ENCODE data around the gene EPAS1.

The EPAS1 gene

DNA sequence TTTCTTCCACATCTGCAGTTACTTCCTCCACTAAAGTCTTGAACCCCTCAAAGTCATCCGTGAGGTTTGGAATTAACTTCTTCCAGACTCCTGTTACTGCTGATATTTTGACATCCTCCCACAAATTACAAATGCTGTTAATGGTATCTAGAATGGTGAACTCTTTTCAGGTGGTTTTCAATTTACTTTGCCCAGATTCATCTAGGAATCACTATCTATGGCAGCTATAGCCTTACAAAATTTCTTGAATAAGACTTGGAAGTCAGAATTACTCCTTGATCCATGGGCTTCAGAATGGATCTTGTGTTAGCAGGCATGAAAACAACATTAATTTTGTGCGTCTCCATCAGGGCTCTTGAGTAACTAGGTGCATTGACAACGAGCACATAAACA, 19.9 kb downstream of the EPAS1 start:
- H3K4me3 ChIP-seq (ENCODE audit: low read length) = no peak overlapping the region
- DNase-seq (ENCODE audit: low read depth) = no peak
- no peak for TF ChIP-seq CTCF (IDR thresholded peaks at IDR 0.05; ENCODE audit: insufficient read depth, low read depth, low read length, missing control alignments)

DNA sequence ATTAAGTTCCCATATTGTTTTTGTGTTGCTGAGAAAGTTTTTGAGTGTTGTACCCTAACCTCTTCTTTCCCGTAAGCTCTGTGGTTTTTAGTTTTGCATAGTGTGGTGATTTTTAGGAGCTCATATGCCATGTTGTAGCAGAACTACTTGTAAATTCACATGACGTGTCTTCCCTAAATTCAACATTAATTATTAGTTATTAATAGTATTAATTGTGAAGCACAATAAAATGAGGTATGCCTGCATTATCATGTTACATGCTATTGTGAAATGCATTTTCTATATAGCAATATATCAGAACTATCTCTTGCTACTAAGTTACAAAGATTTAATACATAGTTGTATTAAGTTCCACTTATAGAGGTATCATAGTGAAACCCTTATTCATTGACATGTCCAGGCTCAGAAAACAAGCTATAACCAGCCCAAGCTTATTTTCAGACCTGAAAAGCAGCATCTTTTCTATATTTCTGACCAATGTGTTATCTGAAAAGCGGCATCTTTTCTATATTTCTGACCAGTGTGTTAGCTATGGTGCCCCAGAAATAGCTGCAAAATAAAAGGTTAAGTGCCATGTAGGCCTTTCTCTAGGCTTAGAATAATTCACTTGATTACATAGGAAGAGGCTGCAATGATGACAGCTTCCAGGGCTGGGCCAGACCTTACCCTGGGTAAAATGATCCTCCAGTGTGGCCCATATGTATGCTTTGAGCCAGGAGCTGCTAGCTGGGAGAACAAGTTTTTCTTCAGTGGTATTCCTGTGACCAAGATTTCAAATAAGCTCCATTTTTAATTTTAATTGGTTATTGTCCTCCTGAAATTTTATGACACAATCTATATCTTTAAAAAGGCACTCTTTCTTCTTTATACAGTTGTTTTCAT, 21.6 kb downstream of the EPAS1 start:
- TF ChIP-seq CTCF (IDR thresholded peaks at IDR 0.05; ENCODE audit: insufficient read depth, low read depth, low read length, missing control alignments) = no peak
- no peak overlapping the region for H3K4me3 ChIP-seq (ENCODE audit: low read length)
- peak; percentile 78 for DNase-seq (ENCODE audit: low read depth)

- no peak overlapping the region for H3K4me3 ChIP-seq (ENCODE audit: low read length)
- no peak for TF ChIP-seq CTCF (IDR thresholded peaks at IDR 0.05; ENCODE audit: insufficient read depth, low read depth, low read length, missing control alignments)
- no peak for DNase-seq (ENCODE audit: low read depth)
These were observed 22.5 kb downstream of the EPAS1 start for GRCh38 chr2:46319711-46320110.

- H3K4me3 ChIP-seq (ENCODE audit: low read length) = no peak overlapping the region
- no peak for DNase-seq (ENCODE audit: low read depth)
These were observed 22.9 kb downstream of the EPAS1 start for GRCh38 chr2:46320141-46320567.

GRCh38 chr2:46323730-46324129, 26.5 kb downstream of the EPAS1 start:
- peak; percentile 80 for DNase-seq (ENCODE audit: low read depth)

More at GRCh38 chr2:46320141-46320567, 22.9 kb downstream of the EPAS1 start:
- TF ChIP-seq CTCF (IDR thresholded peaks at IDR 0.05; ENCODE audit: insufficient read depth, low read depth, low read length, missing control alignments) = no peak

GRCh38 chr2:46325182-46325928, 28.1 kb downstream of the EPAS1 start:
- TF ChIP-seq CTCF (IDR thresholded peaks at IDR 0.05; ENCODE audit: insufficient read depth, low read depth, low read length, missing control alignments) = no peak
- H3K4me3 ChIP-seq (ENCODE audit: low read length) = no peak overlapping the region
- DNase-seq (ENCODE audit: low read depth) = peak; percentile 55

More at GRCh38 chr2:46323730-46324129, 26.5 kb downstream of the EPAS1 start:
- no peak overlapping the region for H3K4me3 ChIP-seq (ENCODE audit: low read length)
- no peak for TF ChIP-seq CTCF (IDR thresholded peaks at IDR 0.05; ENCODE audit: insufficient read depth, low read depth, low read length, missing control alignments)

All from epithelial cell of esophagus (primary cell).